K562 (cell line): ENCODE measurements around the gene MCAM. TPM values are rescaled to one million over a fixed set of nuclear protein-coding genes. Genes with fewer than 3 reads are reported as not detected.
A peak's percentile ranks its signal among the peaks of the same experiment; 100 is the strongest.

Experiments used
- BRCA1 ChIP-seq, 2 experiments: fragments of 450-650 bp in 1 of 2; sonication (generic) in 1 of 2; formaldehyde crosslinking in 1 of 2; IDR thresholded peaks; 2 replicates each; pipeline versions ENCODE4 v1.5.0 to v1.6.1; 2017 to 2020; ENCODE audit warnings: mild to moderate bottlenecking in 1 of 2, missing genetic modification reagents in 1 of 2
- DMBX1 ChIP-seq: fragments of 250-450 bp; sonication (Bioruptor Pico); IDR thresholded peaks from 2 replicates; pipeline ENCODE4 v1.8.0; 2022; ENCODE audit warnings: inconsistent platforms, mild to moderate bottlenecking, moderate library complexity, borderline replicate concordance
- MXI1 ChIP-seq: IDR thresholded peaks from 2 replicates; pipeline ENCODE4 v1.6.1; 2011; ENCODE audit warnings: low read depth, mild to moderate bottlenecking, improper control_type of control experiment, low read length
- ZBTB7A ChIP-seq: IDR thresholded peaks from 2 replicates; pipeline ENCODE4 v1.6.1; 2011; ENCODE audit warnings: low read depth, mild to moderate bottlenecking, low read length, moderate library complexity, borderline replicate concordance; ENCODE audit not compliant: control insufficient read depth
- ZNF133 ChIP-seq: fragments of 250-450 bp; sonication (Bioruptor Pico); IDR thresholded peaks from 2 replicates; pipeline ENCODE4 v1.4.0; 2020; ENCODE audit warnings: mild to moderate bottlenecking
- ZNF444 ChIP-seq: fragments of 250-450 bp; sonication (Bioruptor Pico); IDR thresholded peaks from 2 replicates; pipeline ENCODE4 v1.4.0; 2020; ENCODE audit warnings: mild to moderate bottlenecking, moderate library complexity
- ZNF561 ChIP-seq: fragments of 450-650 bp; formaldehyde crosslinking; conservative IDR thresholded peaks from 2 replicates; pipeline ENCODE4 v1.4.0; 2020; ENCODE audit warnings: mild to moderate bottlenecking, moderate library complexity
- polyA plus RNA-seq, 8 experiments: library from polyadenylated mRNA; depleted of rRNA in 4 of 8; stranded (reverse) in 5 of 8; unstranded in 3 of 8; fragments of >200 nt; fragmentation: Nextera tagmentation in 2 of 8; fragmentation: Illumina TruSeq in 1 of 8; extraction: Ambion mirVana in 2 of 8; extraction: Trizol in 1 of 8; gene quantifications; 2 replicates each; pipeline versions ENCODE4 v1.2.1 to v1.2.3, GENCODE V29; 2011 to 2014; ENCODE audit warnings: inconsistent platforms in 1 of 8, missing spikeins in 1 of 8
- total RNA-seq, 7 experiments: library from RNA; depleted of rRNA in 6 of 7; stranded (reverse); fragments of >200 nt in 6 of 7; fragmentation: Illumina TruSeq in 2 of 7; extraction: Trizol in 2 of 7; gene quantifications; 2 replicates each; pipeline versions ENCODE4 v1.2.1 to v1.2.3, GENCODE V29; 2011 to 2021; ENCODE audit warnings: low replicate concordance in 1 of 7
- TF ChIP-seq, protein P1 (sequence below): fragments of 450-650 bp; IDR thresholded peaks from 2 replicates; pipeline ENCODE4 v1.6.1; 2016; ENCODE audit warnings: low read depth
- TF ChIP-seq, protein P2 (sequence below): fragments of 450-650 bp; formaldehyde crosslinking; IDR thresholded peaks from 2 replicates; pipeline ENCODE4 v1.4.0; 2020; ENCODE audit warnings: mild to moderate bottlenecking, mixed read lengths
- TF ChIP-seq, protein P3 (sequence below), 3 experiments: fragments of 200-800 bp in 1 of 3; fragments of 250-450 bp in 1 of 3; fragments of 450-650 bp in 1 of 3; sonication (Bioruptor Pico) in 1 of 3; sonication (Bioruptor generic) in 1 of 3; formaldehyde crosslinking in 1 of 3; IDR thresholded peaks; 2 replicates each; pipeline versions ENCODE4 v1.6.1 to v1.8.0; 2016 to 2022; ENCODE audit warnings: mild to moderate bottlenecking in 2 of 3, missing genetic modification characterization in 2 of 3, missing compliant biosample characterization in 1 of 3, moderate library complexity in 1 of 3
- TF ChIP-seq, protein P4 (sequence below): IDR thresholded peaks from 2 replicates; pipeline ENCODE4 v1.6.1; 2014; ENCODE audit warnings: antibody characterized with exemption

Gene MCAM
- total and polyA plus RNA-seq, 9 of the 15 experiments (the other 6 are each of a cell fraction or from before 2014, with no cell fraction given): 14.7 to 118 (median 53.6) TPM

DNA sequence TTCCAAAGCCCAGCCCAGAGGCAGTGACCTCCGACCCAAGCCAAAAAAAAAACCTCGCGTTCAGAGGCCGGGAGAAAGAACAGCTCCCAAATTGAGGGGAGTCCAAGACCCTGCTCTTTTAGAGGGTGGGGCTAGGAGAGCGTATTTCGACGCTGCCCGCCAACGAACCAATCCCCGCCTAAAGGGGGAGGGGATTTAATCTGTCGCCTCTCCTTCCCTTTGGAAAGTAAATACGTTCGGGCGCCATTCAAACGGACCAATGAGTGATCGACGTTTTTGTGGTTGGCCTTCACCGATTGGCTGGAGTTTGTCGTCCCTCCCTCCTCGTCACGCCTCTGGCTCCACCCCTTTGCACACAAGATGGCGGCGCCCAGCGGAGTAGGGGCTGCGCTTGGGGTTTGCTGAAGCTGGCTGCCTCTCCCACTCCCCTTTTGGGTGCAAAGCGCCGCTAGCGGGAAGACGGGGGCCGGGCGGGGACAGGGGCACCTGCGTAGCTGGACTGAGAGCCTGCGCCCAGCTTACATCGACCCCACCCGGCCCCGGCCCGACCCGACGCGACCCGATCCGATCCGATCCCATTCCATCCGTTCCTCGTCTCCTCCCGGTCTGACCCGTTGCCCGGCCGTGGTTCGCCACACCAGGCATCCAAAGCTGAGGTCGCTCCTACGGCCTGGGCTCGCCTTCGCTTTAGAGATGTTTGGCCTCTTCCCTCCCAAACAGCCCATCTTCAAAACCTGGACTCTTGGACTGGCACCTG is 17.4 kb upstream of the MCAM start, which contains the start of gene RNF26 (continued):
- TF ChIP-seq, protein P1, sequence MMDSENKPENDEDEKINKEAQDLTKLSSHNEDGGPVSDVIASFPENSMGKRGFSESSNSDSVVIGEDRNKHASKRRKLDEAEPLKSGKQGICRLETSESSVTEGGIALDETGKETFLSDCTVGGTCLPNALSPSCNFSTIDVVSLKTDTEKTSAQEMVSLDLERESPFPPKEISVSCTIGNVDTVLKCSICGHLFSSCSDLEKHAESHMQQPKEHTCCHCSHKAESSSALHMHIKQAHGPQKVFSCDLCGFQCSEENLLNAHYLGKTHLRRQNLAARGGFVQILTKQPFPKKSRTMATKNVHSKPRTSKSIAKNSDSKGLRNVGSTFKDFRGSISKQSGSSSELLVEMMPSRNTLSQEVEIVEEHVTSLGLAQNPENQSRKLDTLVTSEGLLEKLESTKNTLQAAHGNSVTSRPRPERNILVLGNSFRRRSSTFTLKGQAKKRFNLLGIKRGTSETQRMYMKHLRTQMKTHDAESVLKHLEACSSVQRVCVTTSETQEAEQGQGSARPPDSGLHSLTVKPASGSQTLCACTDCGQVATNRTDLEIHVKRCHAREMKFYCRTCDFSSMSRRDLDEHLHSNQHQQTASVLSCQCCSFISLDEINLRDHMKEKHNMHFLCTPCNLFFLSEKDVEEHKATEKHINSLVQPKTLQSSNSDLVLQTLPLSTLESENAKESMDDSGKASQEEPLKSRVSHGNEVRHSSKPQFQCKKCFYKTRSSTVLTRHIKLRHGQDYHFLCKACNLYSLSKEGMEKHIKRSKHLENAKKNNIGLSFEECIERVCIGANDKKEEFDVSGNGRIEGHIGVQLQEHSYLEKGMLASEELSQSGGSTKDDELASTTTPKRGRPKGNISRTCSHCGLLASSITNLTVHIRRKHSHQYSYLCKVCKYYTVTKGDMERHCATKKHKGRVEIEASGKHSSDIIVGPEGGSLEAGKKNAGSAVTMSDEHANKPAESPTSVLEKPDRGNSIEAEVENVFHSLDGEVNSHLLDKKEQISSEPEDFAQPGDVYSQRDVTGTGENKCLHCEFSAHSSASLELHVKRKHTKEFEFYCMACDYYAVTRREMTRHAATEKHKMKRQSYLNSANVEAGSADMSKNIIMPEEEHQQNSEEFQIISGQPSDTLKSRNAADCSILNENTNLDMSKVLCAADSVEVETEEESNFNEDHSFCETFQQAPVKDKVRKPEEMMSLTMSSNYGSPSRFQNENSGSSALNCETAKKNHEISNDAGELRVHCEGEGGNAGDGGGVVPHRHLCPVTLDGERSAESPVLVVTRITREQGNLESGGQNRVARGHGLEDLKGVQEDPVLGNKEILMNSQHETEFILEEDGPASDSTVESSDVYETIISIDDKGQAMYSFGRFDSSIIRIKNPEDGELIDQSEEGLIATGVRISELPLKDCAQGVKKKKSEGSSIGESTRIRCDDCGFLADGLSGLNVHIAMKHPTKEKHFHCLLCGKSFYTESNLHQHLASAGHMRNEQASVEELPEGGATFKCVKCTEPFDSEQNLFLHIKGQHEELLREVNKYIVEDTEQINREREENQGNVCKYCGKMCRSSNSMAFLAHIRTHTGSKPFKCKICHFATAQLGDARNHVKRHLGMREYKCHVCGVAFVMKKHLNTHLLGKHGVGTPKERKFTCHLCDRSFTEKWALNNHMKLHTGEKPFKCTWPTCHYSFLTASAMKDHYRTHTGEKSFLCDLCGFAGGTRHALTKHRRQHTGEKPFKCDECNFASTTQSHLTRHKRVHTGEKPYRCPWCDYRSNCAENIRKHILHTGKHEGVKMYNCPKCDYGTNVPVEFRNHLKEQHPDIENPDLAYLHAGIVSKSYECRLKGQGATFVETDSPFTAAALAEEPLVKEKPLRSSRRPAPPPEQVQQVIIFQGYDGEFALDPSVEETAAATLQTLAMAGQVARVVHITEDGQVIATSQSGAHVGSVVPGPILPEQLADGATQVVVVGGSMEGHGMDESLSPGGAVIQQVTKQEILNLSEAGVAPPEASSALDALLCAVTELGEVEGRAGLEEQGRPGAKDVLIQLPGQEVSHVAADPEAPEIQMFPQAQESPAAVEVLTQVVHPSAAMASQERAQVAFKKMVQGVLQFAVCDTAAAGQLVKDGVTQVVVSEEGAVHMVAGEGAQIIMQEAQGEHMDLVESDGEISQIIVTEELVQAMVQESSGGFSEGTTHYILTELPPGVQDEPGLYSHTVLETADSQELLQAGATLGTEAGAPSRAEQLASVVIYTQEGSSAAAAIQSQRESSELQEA: 0 out of 2 replicates have a peak, but pooled peaks have one; percentile 18
- TF ChIP-seq MXI1 (peak; percentile 36; the same call in 1 of the 2 replicates), ZNF444 (CRISPR knock-in tag) (no peak), ZNF133 (CRISPR knock-in tag) (no peak), BRCA1 (IDR thresholded peaks at IDR 0.05) (no peak), BRCA1 (CRISPR knock-in tag; IDR thresholded peaks at IDR 0.05) (no peak), ZBTB7A (peak; percentile 96), DMBX1 (CRISPR knock-in tag) (no peak), ZNF561 (no peak)
- TF ChIP-seq, protein P2, sequence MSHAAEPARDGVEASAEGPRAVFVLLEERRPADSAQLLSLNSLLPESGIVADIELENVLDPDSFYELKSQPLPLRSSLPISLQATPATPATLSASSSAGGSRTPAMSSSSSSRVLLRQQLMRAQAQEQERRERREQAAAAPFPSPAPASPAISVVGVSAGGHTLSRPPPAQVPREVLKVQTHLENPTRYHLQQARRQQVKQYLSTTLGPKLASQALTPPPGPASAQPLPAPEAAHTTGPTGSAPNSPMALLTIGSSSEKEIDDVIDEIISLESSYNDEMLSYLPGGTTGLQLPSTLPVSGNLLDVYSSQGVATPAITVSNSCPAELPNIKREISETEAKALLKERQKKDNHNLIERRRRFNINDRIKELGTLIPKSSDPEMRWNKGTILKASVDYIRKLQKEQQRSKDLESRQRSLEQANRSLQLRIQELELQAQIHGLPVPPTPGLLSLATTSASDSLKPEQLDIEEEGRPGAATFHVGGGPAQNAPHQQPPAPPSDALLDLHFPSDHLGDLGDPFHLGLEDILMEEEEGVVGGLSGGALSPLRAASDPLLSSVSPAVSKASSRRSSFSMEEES (CRISPR knock-in tag): no peak
- TF ChIP-seq, protein P3, sequence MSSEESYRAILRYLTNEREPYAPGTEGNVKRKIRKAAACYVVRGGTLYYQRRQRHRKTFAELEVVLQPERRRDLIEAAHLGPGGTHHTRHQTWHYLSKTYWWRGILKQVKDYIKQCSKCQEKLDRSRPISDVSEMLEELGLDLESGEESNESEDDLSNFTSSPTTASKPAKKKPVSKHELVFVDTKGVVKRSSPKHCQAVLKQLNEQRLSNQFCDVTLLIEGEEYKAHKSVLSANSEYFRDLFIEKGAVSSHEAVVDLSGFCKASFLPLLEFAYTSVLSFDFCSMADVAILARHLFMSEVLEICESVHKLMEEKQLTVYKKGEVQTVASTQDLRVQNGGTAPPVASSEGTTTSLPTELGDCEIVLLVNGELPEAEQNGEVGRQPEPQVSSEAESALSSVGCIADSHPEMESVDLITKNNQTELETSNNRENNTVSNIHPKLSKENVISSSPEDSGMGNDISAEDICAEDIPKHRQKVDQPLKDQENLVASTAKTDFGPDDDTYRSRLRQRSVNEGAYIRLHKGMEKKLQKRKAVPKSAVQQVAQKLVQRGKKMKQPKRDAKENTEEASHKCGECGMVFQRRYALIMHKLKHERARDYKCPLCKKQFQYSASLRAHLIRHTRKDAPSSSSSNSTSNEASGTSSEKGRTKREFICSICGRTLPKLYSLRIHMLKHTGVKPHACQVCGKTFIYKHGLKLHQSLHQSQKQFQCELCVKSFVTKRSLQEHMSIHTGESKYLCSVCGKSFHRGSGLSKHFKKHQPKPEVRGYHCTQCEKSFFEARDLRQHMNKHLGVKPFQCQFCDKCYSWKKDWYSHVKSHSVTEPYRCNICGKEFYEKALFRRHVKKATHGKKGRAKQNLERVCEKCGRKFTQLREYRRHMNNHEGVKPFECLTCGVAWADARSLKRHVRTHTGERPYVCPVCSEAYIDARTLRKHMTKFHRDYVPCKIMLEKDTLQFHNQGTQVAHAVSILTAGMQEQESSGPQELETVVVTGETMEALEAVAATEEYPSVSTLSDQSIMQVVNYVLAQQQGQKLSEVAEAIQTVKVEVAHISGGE (CRISPR knock-in tag; IDR thresholded peaks at IDR 0.05): no peak
- TF ChIP-seq, protein P4, sequence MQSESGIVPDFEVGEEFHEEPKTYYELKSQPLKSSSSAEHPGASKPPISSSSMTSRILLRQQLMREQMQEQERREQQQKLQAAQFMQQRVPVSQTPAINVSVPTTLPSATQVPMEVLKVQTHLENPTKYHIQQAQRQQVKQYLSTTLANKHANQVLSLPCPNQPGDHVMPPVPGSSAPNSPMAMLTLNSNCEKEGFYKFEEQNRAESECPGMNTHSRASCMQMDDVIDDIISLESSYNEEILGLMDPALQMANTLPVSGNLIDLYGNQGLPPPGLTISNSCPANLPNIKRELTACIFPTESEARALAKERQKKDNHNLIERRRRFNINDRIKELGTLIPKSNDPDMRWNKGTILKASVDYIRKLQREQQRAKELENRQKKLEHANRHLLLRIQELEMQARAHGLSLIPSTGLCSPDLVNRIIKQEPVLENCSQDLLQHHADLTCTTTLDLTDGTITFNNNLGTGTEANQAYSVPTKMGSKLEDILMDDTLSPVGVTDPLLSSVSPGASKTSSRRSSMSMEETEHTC: no peak
